NCI-H2196 treated with DMSO at 0.1 percent for 48 hours (cell line): ENCODE measurements around the gene NOL8.
A peak's percentile ranks its signal among the peaks of the same experiment; 100 is the strongest.

ENCODE experiments used
- DNase-seq: peaks from one replicate; lab custom pipeline; 2025; ENCODE audit not compliant: unreplicated experiment; lab: John Stamatoyannopoulos, UW

Gene NOL8

GRCh38 chr9:92270511-92270910, 54.6 kb downstream of the NOL8 start:
- DNase-seq, result no peak

GRCh38 chr9:92266486-92266885, 58.7 kb downstream of the NOL8 start:
- no peak for DNase-seq

GRCh38 chr9:92265154-92265553, 60.0 kb downstream of the NOL8 start:
- DNase-seq, result no peak

- DNase-seq, result no peak
Measured at GRCh38 chr9:92263131-92263530, 62.0 kb downstream of the NOL8 start.

GRCh38 chr9:92257327-92257726, 67.8 kb downstream of the NOL8 start:
- peak; percentile 61 for DNase-seq

GRCh38 chr9:92254381-92255337, 70.5 kb downstream of the NOL8 start:
- DNase-seq, result no peak

- no peak for DNase-seq
Measured at GRCh38 chr9:92253656-92254055, 71.5 kb downstream of the NOL8 start.

- DNase-seq, result no peak
Measured at GRCh38 chr9:92247981-92248380, 77.2 kb downstream of the NOL8 start.
